Astrocyte (in vitro differentiated cells and primary cell): ENCODE results near the gene KDM2B.

Source experiments
- CTCF ChIP-seq: IDR thresholded peaks from 2 replicates; pipeline ENCODE4 v1.5.1; 2011; ENCODE audit warnings: low read depth, mild to moderate bottlenecking, inconsistent platforms, low read length, moderate library complexity; ENCODE audit not compliant: insufficient read depth
- EZH2 ChIP-seq: IDR thresholded peaks from 2 replicates; pipeline ENCODE4 v1.6.1; 2012; ENCODE audit warnings: mild to moderate bottlenecking, low read length, inconsistent platforms; ENCODE audit not compliant: insufficient read depth

GRCh38 chr12:121391619-121392324, 189.1 kb downstream of the KDM2B start:
- no peak for TF ChIP-seq CTCF
- TF ChIP-seq EZH2, result no peak
